Loucy (cell line): ENCODE data around the gene OXER1.

Source experiments
- H2AFZ ChIP-seq: fragments of 200-600 bp; sonication (generic); 2 replicates; pipeline ENCODE4 v1.6.0; 2016; ENCODE audit warnings: antibody characterized with exemption, mild to moderate bottlenecking, low read length, moderate library complexity
- H3F3A ChIP-seq: fragments of 200-600 bp; 2 replicates; pipeline ENCODE4 v1.6.0; 2016; ENCODE audit warnings: antibody characterized with exemption, low read depth, mild to moderate bottlenecking
- H3K27me3 ChIP-seq: fragments of 200-600 bp; sonication (generic); 2 replicates; pipeline ENCODE4 v1.6.1; 2014; ENCODE audit warnings: low read length, mild to moderate bottlenecking; ENCODE audit not compliant: insufficient read depth, poor library complexity, severe bottlenecking
- H3K36me3 ChIP-seq: fragments of 200-600 bp; sonication (generic); 2 replicates; pipeline ENCODE4 v1.6.1; 2016; ENCODE audit warnings: low read length; ENCODE audit not compliant: insufficient read depth
- H3K4me1 ChIP-seq: fragments of 200-600 bp; sonication (generic); 2 replicates; pipeline ENCODE4 v1.5.1; 2014; ENCODE audit warnings: low read length, mild to moderate bottlenecking; ENCODE audit not compliant: insufficient read depth, poor library complexity, severe bottlenecking
- H3K4me2 ChIP-seq: fragments of 200-600 bp; sonication (generic); 2 replicates; pipeline ENCODE4 v1.6.0; 2014; ENCODE audit warnings: antibody characterized with exemption, low read length, low read depth, mild to moderate bottlenecking; ENCODE audit not compliant: poor library complexity, severe bottlenecking
- H3K4me3 ChIP-seq: fragments of 200-600 bp; sonication (generic); 2 replicates; pipeline ENCODE4 v1.5.1; 2014; ENCODE audit warnings: low read length, mild to moderate bottlenecking, mixed read lengths; ENCODE audit not compliant: poor library complexity, severe bottlenecking
- H3K79me2 ChIP-seq: fragments of 200-600 bp; sonication (generic); 2 replicates; pipeline ENCODE4 v1.6.1; 2014; ENCODE audit warnings: low read length; ENCODE audit not compliant: insufficient read depth
- H3K9ac ChIP-seq: fragments of 200-600 bp; sonication (generic); 2 replicates; pipeline ENCODE4 v1.6.0; 2014; ENCODE audit warnings: mild to moderate bottlenecking, low read depth, low read length, moderate library complexity; ENCODE audit not compliant: poor library complexity, severe bottlenecking
- H3K9me2 ChIP-seq: fragments of 200-600 bp; sonication (generic); replicated peaks from 2 replicates; pipeline ENCODE4 v1.6.1; 2016; ENCODE audit warnings: low read depth, low read length, mixed read lengths
- H3K9me3 ChIP-seq: fragments of 200-600 bp; sonication (generic); 2 replicates; pipeline ENCODE4 v1.6.1; 2014; ENCODE audit warnings: mild to moderate bottlenecking, antibody characterized with exemption, low read length, low read depth; ENCODE audit not compliant: insufficient read depth
- H4K20me1 ChIP-seq: fragments of 200-600 bp; sonication (generic); 2 replicates; pipeline ENCODE4 v1.6.0; 2014; ENCODE audit warnings: antibody characterized with exemption, low read length, mild to moderate bottlenecking; ENCODE audit not compliant: insufficient read depth, poor library complexity, severe bottlenecking
- EZH2phosphoT487 ChIP-seq: fragments of 200-600 bp; IDR thresholded peaks from 2 replicates; pipeline ENCODE4 v1.6.1; 2018; ENCODE audit warnings: antibody characterized with exemption, mild to moderate bottlenecking, moderate library complexity, borderline replicate concordance
- TF ChIP-seq, protein P1 (sequence below): fragments of 200-600 bp; sonication (generic); conservative IDR thresholded peaks from 2 replicates; pipeline ENCODE4 v1.5.1; 2014; ENCODE audit warnings: mild to moderate bottlenecking, antibody characterized with exemption, low read length

OXER1 gene

DNA sequence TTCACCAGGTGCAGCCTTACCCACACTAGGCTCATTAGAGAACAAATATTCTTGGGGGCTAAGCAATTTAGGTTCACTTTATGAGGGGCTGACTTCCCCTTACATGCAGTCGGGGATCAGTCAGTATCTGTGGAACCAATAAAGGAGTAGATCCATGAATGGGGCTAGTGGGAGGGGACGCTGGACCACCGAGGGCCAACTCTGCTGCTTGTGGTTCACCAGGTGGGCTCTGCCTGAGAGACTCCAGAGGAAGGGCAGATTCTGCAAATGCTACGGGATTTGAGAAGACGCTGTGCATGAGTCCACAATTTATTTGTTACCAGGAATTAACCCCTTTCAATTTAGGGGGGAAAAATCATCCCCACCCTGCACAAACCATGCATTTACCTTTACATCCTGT, 44.4 kb upstream of the OXER1 start:
- TF ChIP-seq EZH2phosphoT487: no peak
- TF ChIP-seq, protein P1, sequence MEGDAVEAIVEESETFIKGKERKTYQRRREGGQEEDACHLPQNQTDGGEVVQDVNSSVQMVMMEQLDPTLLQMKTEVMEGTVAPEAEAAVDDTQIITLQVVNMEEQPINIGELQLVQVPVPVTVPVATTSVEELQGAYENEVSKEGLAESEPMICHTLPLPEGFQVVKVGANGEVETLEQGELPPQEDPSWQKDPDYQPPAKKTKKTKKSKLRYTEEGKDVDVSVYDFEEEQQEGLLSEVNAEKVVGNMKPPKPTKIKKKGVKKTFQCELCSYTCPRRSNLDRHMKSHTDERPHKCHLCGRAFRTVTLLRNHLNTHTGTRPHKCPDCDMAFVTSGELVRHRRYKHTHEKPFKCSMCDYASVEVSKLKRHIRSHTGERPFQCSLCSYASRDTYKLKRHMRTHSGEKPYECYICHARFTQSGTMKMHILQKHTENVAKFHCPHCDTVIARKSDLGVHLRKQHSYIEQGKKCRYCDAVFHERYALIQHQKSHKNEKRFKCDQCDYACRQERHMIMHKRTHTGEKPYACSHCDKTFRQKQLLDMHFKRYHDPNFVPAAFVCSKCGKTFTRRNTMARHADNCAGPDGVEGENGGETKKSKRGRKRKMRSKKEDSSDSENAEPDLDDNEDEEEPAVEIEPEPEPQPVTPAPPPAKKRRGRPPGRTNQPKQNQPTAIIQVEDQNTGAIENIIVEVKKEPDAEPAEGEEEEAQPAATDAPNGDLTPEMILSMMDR: no peak
- no peak overlapping the region for H3K4me2 ChIP-seq

DNA sequence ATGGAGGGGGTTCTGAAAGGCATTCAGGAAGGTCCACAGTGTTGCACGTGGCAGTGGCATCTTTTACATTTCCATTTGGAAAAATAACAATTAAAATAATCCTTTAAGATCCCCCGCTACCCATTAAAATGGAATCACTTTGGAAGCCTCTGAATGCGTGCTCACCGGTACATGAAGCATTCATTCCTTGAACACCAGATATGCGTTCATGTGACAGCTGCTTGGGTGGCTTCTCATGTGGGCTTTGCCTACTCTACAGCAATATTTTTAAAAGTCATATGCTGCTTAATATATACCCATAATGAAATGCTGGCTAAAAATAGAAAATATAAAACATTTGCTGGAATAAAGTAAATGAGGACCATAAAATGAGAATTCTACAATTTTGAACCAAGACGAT, 42.9 kb upstream of the OXER1 start:
- Histone ChIP-seq H3K79me2 (no peaks in the 10 kb centered on the region), H3K9me2 (no peaks in the 10 kb centered on the region), H3K36me3 (no peaks in the 10 kb centered on the region), H3K4me1 (peaks cover 14% of the 10 kb centered on the region), H3K4me3 (no peak overlapping the region), H3K9ac (no peak overlapping the region), H3K27me3 (no peaks in the 10 kb centered on the region), H3K4me2 (no peak overlapping the region), H3F3A (0 out of 2 replicates have a peak, but pooled peaks cover 3% of the 10 kb centered on the region), H3K9me3 (no peaks in the 10 kb centered on the region), H2AFZ (no peak overlapping the region), H4K20me1 (no peaks in the 10 kb centered on the region)
- TF ChIP-seq, protein P1: no peak
- TF ChIP-seq EZH2phosphoT487: no peak

More for the DNA sequence above, 44.4 kb upstream of the OXER1 start:
- Histone ChIP-seq H3K4me1 (peaks cover 14% of the 10 kb centered on the region), H3K36me3 (no peaks in the 10 kb centered on the region), H3K9me2 (no peaks in the 10 kb centered on the region), H3F3A (0 out of 2 replicates have a peak, but pooled peaks cover 3% of the 10 kb centered on the region), H4K20me1 (no peaks in the 10 kb centered on the region), H3K9me3 (no peaks in the 10 kb centered on the region), H3K9ac (no peak overlapping the region), H2AFZ (no peak overlapping the region), H3K27me3 (no peaks in the 10 kb centered on the region), H3K4me3 (no peak overlapping the region), H3K79me2 (no peaks in the 10 kb centered on the region)

- H3F3A ChIP-seq: no peaks in the 10 kb centered on the region
- H3K27me3 ChIP-seq: no peaks in the 10 kb centered on the region
- no peaks in the 10 kb centered on the region for H4K20me1 ChIP-seq
- no peaks in the 10 kb centered on the region for H3K79me2 ChIP-seq
- H3K4me3 ChIP-seq: no peak overlapping the region
- no peak overlapping the region for H3K4me2 ChIP-seq
- no peaks in the 10 kb centered on the region for H3K9me3 ChIP-seq
- H3K9me2 ChIP-seq: no peaks in the 10 kb centered on the region
- H3K36me3 ChIP-seq: no peaks in the 10 kb centered on the region
- no peak overlapping the region for H3K9ac ChIP-seq
- no peak overlapping the region for H2AFZ ChIP-seq
- peaks cover 8% of the 10 kb centered on the region for H3K4me1 ChIP-seq
- TF ChIP-seq, protein P1: no peak
- no peak for TF ChIP-seq EZH2phosphoT487
Measured at GRCh38 chr2:42804891-42805290, 41.0 kb upstream of the OXER1 start.
